ENCODE measurements around the gene TGFBR1.
A peak's percentile ranks its signal among the peaks of the same experiment; 100 is the strongest.
"Not testable (repeated sequence)": the region's sequence is repeated elsewhere in the genome, so short reads cannot be mapped to it uniquely, and the experiment has no call there.

Gene TGFBR1

GRCh38 chr9:99076483-99077171 lies 28.3 kb upstream of the TGFBR1 start:
- DNase-seq: no peak

- no peak for DNase-seq
Measured at GRCh38 chr9:99078717-99079116, 26.2 kb upstream of the TGFBR1 start.

- DNase-seq: no peak
Measured at GRCh38 chr9:99079542-99079941, 25.4 kb upstream of the TGFBR1 start.

GRCh38 chr9:99083051-99083450 lies 21.9 kb upstream of the TGFBR1 start:
- no peak for DNase-seq

DNA sequence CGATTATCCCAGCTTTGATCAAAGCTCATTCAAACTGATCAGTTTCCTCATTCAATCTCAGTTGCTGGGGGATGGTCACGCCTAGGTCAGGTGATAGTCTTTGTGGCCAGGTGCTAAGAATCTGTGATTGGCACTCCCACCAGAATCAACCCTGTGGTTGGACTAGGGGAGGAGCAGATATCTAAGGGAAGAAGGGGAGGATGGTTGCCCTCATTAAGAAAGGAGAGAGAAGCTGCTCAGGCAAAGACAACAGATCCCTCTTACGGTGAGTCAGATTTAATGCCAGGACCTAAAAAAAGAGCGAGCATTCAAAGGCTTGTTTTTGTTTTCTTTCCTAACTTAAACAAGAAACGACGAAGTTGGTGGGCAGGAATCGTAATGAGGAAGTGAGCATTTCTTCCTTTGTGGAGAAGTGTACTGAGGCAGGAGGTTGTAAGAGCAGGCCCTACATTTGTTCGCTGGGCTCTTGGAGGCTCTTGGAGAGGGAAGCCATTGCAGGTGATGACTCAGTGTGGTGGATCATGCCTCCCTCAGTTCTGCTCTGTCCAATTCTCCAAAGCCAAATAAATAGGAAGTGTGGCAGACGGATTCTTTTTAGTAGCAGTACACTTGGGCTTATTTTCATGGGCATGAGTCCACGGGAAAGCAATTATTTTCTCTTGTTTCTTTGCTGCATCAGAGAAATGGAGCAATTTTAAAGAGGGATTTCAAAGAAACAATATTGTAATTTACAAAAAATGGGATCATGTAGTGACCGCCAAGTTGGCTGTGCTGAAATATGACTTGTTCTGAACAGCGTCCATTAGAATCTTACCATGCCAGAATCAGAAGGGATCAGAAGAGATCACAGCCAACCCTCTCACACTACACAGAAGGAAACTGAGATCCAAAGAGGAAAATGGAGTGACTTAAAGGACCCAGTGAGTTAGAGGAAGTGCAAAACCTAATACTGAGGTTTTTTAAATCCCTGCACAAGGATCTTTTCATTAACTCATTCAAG lies 18.7 kb upstream of the TGFBR1 start:
- DNase-seq: no peak

- no peak for DNase-seq
Measured at GRCh38 chr9:99087462-99087861, 17.5 kb upstream of the TGFBR1 start.

- no peak for DNase-seq
Measured at GRCh38 chr9:99090336-99091130, 14.4 kb upstream of the TGFBR1 start.

DNA sequence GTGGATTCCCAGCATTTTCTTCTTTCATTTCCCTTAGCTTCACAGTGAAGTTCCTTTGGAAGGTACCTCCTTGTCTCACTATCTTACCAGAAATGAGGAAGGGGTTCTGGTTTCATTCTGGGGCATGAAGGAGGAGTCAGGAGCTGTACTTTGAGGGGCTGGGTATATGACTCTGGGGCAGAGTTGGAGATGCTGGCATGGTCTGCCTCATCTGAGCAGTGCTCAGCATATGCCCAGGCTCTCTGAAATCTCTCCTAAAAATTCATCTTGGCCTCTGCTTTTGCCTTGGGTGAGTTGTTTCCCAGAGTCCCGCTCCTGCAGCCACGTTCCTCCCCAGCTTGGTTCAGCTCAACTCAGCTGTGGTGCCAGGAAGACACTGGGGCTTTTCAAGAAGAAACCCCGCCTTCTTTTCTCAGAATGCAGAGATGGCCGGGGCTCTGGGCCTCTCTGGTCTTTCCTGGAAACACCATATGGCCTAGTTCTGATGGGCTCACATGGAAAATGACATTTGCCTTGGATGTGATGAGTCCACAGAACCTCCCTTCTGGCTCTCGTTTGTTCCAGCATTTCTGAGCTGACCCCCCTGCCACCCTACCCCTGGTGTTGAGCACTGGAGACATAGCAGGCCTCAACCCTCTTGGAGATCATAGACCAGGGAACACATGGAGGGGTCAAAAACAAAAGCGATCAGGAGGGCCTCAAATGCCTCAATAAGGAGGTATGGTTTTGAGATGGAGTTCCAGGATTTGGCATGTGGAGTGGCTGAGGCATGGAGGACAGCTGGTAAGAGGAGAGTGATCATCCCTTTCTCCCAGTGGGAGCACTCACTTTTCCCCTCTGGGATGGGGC lies 12.0 kb upstream of the TGFBR1 start:
- no peak for DNase-seq

DNA sequence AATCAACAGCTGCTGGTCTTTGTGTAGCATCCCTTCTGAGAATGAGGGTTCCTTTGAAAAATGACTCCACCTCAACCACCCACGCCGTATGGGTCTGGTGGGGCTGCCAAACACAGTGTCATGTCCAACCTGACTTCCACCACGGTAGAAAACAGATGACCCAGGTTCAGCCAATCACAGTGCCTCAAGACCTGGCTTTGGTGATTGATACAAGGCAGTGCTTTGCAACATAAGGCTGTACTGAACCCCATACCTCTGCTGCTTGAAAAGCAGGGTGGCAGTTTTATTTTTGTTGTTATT lies 11.5 kb upstream of the TGFBR1 start:
- no peak for DNase-seq

- no peak for DNase-seq
Measured at GRCh38 chr9:99095565-99095964, 9.3 kb upstream of the TGFBR1 start.

GRCh38 chr9:99096409-99096808 lies 8.5 kb upstream of the TGFBR1 start:
- no peak for DNase-seq

- not testable (repeated sequence) for DNase-seq
Measured at GRCh38 chr9:99099806-99100585, 4.9 kb upstream of the TGFBR1 start.

GRCh38 chr9:99101271-99101670 lies 3.6 kb upstream of the TGFBR1 start:
- no peak for DNase-seq

DNA sequence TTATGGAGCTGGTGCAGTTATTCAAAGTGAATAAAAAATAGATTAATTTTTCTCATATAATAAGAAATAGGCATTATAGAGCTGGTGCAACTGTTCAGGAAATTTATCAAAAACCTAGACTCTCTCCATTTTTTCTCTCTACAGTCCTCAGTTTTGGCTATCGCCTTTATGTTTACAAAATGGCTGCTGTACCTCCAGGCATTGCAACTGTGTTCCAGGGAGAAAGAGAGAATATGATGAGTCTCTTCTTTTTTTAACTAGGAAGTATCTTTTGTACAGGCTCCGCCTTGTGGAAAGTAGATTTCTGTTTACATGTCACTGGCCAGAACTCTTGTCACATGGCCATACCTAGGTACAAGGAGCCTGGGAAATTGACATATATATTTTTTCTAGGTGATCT lies 3.1 kb upstream of the TGFBR1 start:
- DNase-seq: no peak

GRCh38 chr9:99103054-99103895 lies 1.6 kb upstream of the TGFBR1 start:
- no peak for DNase-seq

DNA sequence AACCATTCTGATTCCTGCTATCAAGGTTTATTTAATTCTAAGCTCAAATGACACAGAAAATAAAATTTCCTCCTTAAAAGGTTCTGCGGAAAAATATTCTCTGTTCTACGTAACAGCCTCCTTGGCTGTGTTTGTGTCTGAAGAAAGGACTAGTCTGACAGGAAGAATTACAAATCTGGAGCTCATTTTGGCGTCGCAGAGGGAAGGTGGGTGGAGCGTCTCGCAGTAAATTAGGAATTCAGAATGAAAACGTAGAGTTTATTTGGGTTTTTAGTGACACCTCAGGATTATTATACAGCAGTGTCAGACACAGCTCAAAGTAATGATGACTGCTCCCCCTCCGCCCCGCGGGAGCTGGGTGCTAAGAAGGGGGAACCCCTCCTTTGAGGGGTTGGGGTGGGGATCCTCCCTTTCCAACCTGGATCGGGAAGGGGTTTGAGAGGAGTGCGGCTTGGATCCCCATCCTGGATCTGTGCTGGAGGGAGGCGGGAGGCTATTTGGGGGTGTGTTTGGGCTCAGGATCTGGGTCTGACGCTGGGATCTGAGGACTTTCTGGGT lies 933 bp upstream of the TGFBR1 start:
- no peak for DNase-seq

DNA sequence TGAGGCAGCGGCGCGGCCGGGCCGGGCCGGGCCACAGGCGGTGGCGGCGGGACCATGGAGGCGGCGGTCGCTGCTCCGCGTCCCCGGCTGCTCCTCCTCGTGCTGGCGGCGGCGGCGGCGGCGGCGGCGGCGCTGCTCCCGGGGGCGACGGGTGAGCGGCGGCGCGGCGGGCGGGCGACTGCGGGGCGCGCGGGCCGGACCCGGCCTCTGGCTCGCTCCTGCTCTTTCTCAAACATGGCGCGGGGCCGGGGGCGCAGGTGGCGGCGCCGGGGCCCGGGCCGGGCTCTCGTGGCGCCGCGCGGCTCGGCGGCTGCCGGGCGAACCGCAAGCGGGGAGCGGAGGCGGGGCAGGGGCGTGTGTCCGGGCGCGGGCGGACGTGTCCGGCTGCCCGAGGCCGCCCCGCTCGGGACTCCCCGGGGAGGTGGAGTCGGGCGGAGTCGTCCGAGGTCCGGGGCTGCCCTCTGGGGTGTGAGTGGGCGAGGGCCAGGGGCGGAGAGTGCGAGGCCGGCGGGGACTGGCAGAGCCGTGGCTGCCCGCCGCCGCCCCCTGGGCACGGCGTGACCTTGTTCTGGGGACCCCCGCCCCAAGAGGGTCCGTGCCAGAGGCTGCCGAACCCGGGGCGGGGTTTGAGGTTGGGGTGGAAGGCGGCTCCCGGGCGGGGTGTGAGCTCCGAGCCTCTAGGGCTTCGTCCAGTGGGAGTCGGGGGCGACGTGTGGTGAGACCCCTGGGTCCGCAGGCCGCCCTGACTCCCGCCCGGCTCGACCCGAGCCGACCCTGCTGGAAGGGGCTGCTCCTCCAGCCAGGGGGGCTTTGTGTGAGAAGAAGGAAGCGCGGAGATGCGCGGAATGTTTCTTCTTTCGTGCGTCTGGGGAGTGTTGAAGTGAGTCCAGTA lies 485 bp downstream of the TGFBR1 start:
- DNase-seq: peak; percentile 40

GRCh38 chr9:99106044-99106375 lies 1.1 kb downstream of the TGFBR1 start:
- no peak for DNase-seq

GRCh38 chr9:99107421-99107820 lies 2.5 kb downstream of the TGFBR1 start:
- DNase-seq: no peak

Measured in activated naive CD4-positive, alpha-beta T cell treated with anti-CD3 and anti-CD28 coated beads, Interleukin-2, amount 50 U/mL, for 16 hours (primary cell).